WERI-Rb-1 (cell line): ENCODE results near the gene RNF166.

Experiments used
- DNase-seq: peaks from one replicate; pipeline ENCODE4 v3.0.0-alpha.2; 2020
- H3K27ac ChIP-seq: fragments of 250-450 bp; sonication (Bioruptor Pico); 2 replicates; pipeline ENCODE4 v1.5.1; 2020; ENCODE audit warnings: mild to moderate bottlenecking, moderate library complexity
- H3K27me3 ChIP-seq: fragments of 250-450 bp; sonication (Bioruptor Pico); 2 replicates; pipeline ENCODE4 v1.5.1; 2021; ENCODE audit warnings: mild to moderate bottlenecking, low read depth, moderate library complexity; ENCODE audit not compliant: insufficient read depth, severe bottlenecking
- H3K36me3 ChIP-seq: fragments of 250-450 bp; sonication (Bioruptor Pico); 2 replicates; pipeline ENCODE4 v1.5.1; 2020; ENCODE audit warnings: mild to moderate bottlenecking, moderate library complexity
- H3K4me3 ChIP-seq: 2 replicates; pipeline ENCODE4 v1.5.1; 2011; ENCODE audit warnings: low read depth, mild to moderate bottlenecking, control low read depth, low read length
- H3K9me3 ChIP-seq: fragments of 250-450 bp; sonication (Bioruptor Pico); 2 replicates; pipeline ENCODE4 v1.5.1; 2021; ENCODE audit warnings: mild to moderate bottlenecking, moderate library complexity; ENCODE audit not compliant: severe bottlenecking
- TF ChIP-seq, protein P1 (sequence below): IDR thresholded peaks from 2 replicates; pipeline ENCODE4 v1.5.1; 2011; ENCODE audit warnings: low read depth, mild to moderate bottlenecking, control low read depth, inconsistent platforms, low read length

Gene RNF166

DNA sequence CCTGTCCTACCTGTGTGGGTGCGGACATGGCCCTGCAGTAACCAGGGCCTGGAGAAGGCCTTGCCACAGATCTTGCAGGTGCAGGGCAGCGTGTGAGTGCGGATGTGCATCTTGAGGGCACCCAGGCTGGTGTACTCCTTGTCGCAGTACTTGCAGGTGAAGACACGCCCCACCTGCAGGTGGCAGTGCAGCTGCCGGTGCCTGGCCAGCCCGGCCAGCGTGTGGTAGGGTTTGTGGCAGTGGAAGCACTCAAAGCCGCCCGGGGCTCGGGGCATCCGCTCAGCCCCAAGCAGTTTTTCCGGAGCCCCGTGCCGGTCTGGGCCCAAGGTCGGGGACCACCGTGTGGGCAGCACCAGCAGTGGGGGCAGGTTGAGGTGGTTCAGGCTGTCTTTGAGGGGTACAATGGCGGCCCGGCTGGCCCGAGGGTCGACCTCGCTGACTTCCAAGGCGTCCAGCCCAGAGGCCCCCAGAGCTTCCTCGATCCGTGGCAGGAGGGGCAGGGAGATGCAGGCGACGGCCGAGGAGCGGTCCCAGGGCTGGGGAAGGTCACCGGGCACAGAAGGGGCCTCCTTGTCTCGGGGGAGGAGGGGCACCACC, 25.0 kb downstream of the RNF166 start:
- DNase-seq, result no peak
- H3K27me3 ChIP-seq, result no peaks in the 10 kb centered on the region
- no peak overlapping the region for H3K4me3 ChIP-seq
- no peaks in the 10 kb centered on the region for H3K36me3 ChIP-seq
- no peaks in the 10 kb centered on the region for H3K9me3 ChIP-seq
- no peak overlapping the region for H3K27ac ChIP-seq
- TF ChIP-seq, protein P1, sequence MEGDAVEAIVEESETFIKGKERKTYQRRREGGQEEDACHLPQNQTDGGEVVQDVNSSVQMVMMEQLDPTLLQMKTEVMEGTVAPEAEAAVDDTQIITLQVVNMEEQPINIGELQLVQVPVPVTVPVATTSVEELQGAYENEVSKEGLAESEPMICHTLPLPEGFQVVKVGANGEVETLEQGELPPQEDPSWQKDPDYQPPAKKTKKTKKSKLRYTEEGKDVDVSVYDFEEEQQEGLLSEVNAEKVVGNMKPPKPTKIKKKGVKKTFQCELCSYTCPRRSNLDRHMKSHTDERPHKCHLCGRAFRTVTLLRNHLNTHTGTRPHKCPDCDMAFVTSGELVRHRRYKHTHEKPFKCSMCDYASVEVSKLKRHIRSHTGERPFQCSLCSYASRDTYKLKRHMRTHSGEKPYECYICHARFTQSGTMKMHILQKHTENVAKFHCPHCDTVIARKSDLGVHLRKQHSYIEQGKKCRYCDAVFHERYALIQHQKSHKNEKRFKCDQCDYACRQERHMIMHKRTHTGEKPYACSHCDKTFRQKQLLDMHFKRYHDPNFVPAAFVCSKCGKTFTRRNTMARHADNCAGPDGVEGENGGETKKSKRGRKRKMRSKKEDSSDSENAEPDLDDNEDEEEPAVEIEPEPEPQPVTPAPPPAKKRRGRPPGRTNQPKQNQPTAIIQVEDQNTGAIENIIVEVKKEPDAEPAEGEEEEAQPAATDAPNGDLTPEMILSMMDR, result peak; percentile 35

DNA sequence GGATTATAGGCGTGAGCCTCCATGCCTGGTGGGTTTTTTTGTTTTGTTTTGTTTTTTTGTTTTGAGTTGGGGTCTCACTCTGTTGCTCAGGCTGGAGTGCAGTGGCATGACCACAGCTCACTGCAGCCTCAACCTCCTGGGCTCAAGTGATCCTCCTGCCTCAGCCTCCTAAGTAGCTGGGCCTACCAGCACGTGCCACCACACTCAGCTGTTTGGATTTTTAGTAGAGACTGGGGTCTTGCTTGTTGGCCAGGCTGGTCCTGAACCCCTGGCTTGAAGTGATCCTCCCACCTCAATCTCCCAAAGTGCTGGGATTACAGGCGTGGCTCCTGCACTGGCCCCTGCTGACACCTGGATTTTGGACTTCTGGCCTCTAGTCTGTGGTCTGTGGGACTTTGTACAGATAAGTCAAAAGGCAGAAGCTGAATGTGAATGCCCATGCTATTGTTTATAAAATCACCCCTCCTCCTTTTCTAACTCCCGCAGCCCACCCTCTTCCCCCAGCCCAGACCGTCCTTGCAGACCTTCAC, 25.6 kb downstream of the RNF166 start:
- no peak for DNase-seq
- no peak overlapping the region for H3K4me3 ChIP-seq
- H3K36me3 ChIP-seq, result no peaks in the 10 kb centered on the region
- H3K27me3 ChIP-seq, result no peaks in the 10 kb centered on the region
- TF ChIP-seq, protein P1, result no peak
- no peak overlapping the region for H3K27ac ChIP-seq
- H3K9me3 ChIP-seq, result no peaks in the 10 kb centered on the region

DNA sequence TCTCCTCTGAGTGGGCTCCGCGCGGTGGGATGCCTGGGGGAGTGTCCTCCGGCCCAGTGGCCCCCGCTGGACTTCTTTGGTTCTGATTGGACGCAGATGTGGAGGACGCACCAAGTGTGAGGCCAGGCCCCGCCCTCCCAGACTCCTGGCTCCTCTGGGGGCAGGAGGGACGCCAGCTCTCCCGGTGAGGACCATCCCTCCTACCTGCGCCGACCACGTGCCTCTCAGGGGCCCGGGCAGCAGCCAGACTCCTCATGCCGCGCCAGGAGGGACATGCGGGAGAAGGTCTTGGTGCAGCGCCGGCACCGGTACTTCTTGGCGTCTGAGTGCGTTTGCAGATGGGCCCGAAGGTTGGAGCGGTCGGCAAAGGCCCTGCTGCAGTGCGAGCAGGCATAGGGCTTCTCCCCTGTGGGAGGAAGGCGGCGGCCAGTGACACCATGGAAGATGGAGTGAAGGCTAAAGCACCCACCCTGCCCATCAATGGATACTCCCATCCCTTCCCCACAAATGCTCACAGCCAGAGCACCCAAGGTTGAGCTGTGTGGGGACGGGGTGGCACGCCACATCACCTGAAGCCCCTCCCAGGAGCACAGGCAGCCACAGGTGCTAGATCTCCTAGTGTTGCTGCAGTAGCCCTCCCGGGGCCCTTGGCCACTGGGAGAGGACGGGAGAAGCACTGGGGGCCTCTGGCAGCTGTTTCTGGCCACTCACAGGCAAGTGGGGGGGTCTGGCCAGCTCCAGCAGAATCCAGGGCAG, 27.8 kb downstream of the RNF166 start:
- no peak for DNase-seq
- Histone ChIP-seq H3K27ac (no peak overlapping the region), H3K4me3 (no peak overlapping the region), H3K9me3 (no peaks in the 10 kb centered on the region), H3K27me3 (no peaks in the 10 kb centered on the region), H3K36me3 (no peaks in the 10 kb centered on the region)
- TF ChIP-seq, protein P1, result no peak

DNA sequence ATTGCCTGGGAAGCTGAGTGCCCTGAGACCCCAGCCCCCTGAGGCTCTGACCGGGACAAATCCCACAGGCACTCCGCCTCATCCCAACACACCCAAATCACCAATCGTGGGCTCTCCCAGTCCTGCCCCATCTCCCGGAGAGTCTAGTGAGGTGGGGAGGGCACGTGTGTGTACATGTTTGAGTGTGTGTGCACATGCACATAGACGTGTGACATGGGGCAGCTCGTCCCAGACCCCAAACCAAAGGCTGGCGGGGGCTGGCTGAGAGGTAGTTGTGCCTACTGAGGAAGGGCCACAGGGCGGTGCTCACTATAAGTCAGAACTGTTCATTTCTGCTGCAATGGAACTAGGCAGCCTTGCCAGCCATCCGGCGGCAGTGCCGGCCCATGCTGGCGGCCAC, 28.5 kb downstream of the RNF166 start:
- H3K27ac ChIP-seq, result no peak overlapping the region
- TF ChIP-seq, protein P1, result no peak
- no peak overlapping the region for H3K4me3 ChIP-seq
- no peaks in the 10 kb centered on the region for H3K27me3 ChIP-seq
- H3K9me3 ChIP-seq, result no peaks in the 10 kb centered on the region
- DNase-seq, result no peak
- no peaks in the 10 kb centered on the region for H3K36me3 ChIP-seq

DNA sequence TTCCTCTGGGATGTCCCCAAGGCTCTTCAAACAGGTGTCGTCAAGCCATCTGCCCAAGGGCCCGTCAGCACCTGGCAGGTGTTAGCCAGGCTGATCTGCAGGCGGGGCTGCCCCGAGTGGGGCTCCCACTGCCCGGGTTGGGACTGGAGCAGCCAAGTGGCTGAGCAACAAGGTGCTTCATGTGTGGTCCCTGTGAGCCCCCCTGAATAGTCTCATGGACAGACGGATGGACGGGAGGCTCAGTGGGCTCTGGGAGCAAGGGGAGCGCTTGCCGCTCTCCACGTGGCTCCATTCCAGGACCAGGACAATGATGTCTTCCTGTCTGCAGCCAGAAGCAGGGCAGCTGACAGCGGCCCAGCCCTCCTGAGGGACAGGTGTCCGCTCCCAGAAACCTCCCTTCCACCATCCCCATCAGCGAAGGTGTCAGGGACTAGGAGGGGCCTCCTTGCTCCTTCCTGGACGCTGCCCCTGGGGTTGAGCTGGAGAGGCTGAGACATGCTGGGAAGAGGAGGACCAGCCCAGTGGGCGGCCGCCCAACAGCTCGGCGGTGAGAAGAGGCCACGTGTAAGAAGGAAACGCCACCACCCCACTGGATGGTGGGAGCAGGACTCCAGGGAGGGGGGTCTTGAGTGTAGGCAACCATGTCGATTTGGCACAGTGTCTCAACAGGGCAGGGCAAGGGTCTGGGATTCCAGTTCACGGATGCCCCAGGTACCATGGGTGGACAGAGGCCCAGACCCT, 29.5 kb downstream of the RNF166 start:
- TF ChIP-seq, protein P1, result no peak
- Histone ChIP-seq H3K9me3 (no peaks in the 10 kb centered on the region), H3K4me3 (no peak overlapping the region), H3K27me3 (no peaks in the 10 kb centered on the region), H3K27ac (no peak overlapping the region), H3K36me3 (no peaks in the 10 kb centered on the region)
- DNase-seq, result no peak
